NCI-H82 treated with DMSO at 0.1 percent for 48 hours (cell line): ENCODE data around the gene TPRKB.
A peak's percentile ranks its signal among the peaks of the same experiment; 100 is the strongest.
"Not testable (repeated sequence)": the region's sequence is repeated elsewhere in the genome, so short reads cannot be mapped to it uniquely, and the experiment has no call there.

ENCODE experiments used
- DNase-seq: peaks from one replicate; lab custom pipeline; 2025; ENCODE audit not compliant: unreplicated experiment; lab: John Stamatoyannopoulos, UW

The TPRKB gene

GRCh38 chr2:73736855-73737779 lies at the start of gene TPRKB:
TSS of gene TPRKB (minus strand) at chr2:73737345. CDS start at chr2:73734569, 2,776 bp downstream.
- peak; percentile 91 for DNase-seq

- DNase-seq, result not testable (repeated sequence)
Measured at GRCh38 chr2:73783883-73784282, 46.7 kb upstream of the TPRKB start, which contains the start of gene C2orf78. TSS of gene C2orf78 (plus strand) at chr2:73784183. CDS start at chr2:73784310, 127 bp downstream.

- not testable (repeated sequence) for DNase-seq
Measured at GRCh38 chr2:73783402-73783801, 46.3 kb upstream of the TPRKB start.

GRCh38 chr2:73780237-73780582 lies 43.1 kb upstream of the TPRKB start:
- no peak for DNase-seq

GRCh38 chr2:73779467-73780236 lies 42.5 kb upstream of the TPRKB start, which contains the start of gene DUSP11:
TSS of gene DUSP11 (minus strand) at chr2:73780103. CDS start at chr2:73779974, 129 bp downstream.
- peak; percentile 81 for DNase-seq

GRCh38 chr2:73778867-73779466 lies 41.8 kb upstream of the TPRKB start:
- DNase-seq, result not testable (repeated sequence)

GRCh38 chr2:73776869-73777519 lies 39.8 kb upstream of the TPRKB start:
- DNase-seq, result no peak

GRCh38 chr2:73776381-73776780 lies 39.2 kb upstream of the TPRKB start:
- DNase-seq, result no peak

GRCh38 chr2:73772819-73773218 lies 35.7 kb upstream of the TPRKB start:
- DNase-seq, result no peak

- no peak for DNase-seq
Measured at GRCh38 chr2:73770725-73771124, 33.6 kb upstream of the TPRKB start.

GRCh38 chr2:73766994-73767393 lies 29.8 kb upstream of the TPRKB start:
- no peak for DNase-seq

- no peak for DNase-seq
Measured at GRCh38 chr2:73766349-73766748, 29.2 kb upstream of the TPRKB start.

- DNase-seq, result no peak
Measured at GRCh38 chr2:73764945-73765344, 27.8 kb upstream of the TPRKB start.

- no peak for DNase-seq
Measured at GRCh38 chr2:73762571-73762970, 25.4 kb upstream of the TPRKB start.

GRCh38 chr2:73759904-73760303 lies 22.8 kb upstream of the TPRKB start:
- no peak for DNase-seq

GRCh38 chr2:73759285-73759764 lies 22.2 kb upstream of the TPRKB start:
- DNase-seq, result no peak

GRCh38 chr2:73754332-73754731 lies 17.2 kb upstream of the TPRKB start:
- DNase-seq, result not testable (repeated sequence)

- no peak for DNase-seq
Measured at GRCh38 chr2:73749314-73749713, 12.2 kb upstream of the TPRKB start.

GRCh38 chr2:73746877-73747208 lies 9.7 kb upstream of the TPRKB start:
- DNase-seq, result no peak

- DNase-seq, result no peak
Measured at GRCh38 chr2:73746015-73746876, 9.1 kb upstream of the TPRKB start.
